Measurements from ENCODE around the gene GAS2. TPM values are rescaled to one million over a fixed set of nuclear protein-coding genes. Genes with fewer than 3 reads are reported as not detected.

The GAS2 gene
- total and polyA plus RNA-seq, 5 experiments from 2014 or later, result 2.9 to 6.0 (median 5.0) TPM

Other genes starting within 250 kb of the GAS2 start
- 10 to 100 TPM; 21.9 to 23.2 TPM for gene FANCF, start 40.8 kb upstream of the GAS2 start, total RNA-seq
- gene FANCF, start 40.8 kb upstream of the GAS2 start, polyA plus RNA-seq, result 10 to 100 TPM; 16.9 to 19.7 (median 17.0) TPM
- gene SVIP, start 163.2 kb downstream of the GAS2 start, total RNA-seq, result 10 to 100 TPM; 74.7 to 80.7 TPM
- gene SVIP, start 163.2 kb downstream of the GAS2 start, polyA plus RNA-seq, result 10 to 100 TPM; 43.3 to 53.2 (median 48.4) TPM
- not detected for gene CCDC179, start 193.9 kb downstream of the GAS2 start, total RNA-seq
- gene CCDC179, start 193.9 kb downstream of the GAS2 start, polyA plus RNA-seq, result not detected

Data from naive thymus-derived CD8-positive, alpha-beta T cell (primary cell).